ENCODE results near the gene REEP6. TPM values are rescaled to one million over a fixed set of nuclear protein-coding genes. Genes with fewer than 3 reads are reported as not detected.

Gene REEP6
- total RNA-seq = 1 to 10 TPM; 1.5 to 1.6 TPM

DNA sequence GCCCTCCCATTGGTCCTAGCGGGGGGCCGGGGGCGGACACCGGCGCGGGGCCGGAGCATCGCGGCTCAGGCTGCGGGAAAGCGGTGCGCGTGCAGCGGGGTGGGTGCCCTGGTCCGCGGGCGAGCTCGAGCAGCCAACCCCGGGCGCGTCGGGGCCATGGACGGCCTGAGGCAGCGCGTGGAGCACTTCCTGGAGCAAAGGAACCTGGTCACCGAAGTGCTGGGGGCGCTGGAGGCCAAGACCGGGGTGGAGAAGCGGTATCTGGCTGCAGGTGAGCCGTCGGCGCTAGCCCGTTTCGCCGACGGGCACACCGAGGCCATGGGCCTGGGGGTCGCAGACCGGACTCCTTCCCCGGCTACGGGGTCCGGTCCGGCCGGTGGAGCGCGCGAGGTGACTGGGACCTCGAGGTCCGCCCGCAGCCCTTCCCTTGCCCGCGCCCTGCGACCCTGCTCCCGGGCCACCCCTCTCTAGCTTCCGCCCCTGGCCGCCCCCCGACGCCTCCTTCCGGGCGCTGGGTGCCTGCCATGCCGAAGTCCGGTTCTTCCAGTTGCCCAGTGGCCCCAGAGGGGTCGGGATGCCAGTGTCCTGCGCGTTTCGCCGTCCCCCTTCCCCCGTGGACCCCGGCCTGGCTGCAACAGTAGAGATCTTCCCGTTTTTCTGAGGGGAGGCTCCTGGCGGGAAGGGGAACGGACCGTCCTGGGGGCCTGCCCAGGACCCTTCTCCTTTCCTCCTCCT is at the start of gene REEP6:
REEP6 (plus strand) TSS at position 68 of the 735 bp plus-strand sequence; CDS start at position 157, 89 bp downstream.

GRCh38 chr19:1449467-1450442 is 41.2 kb upstream of the REEP6 start, which contains the start of gene APC2:
TSS of gene APC2 (plus strand) at chr19:1450121. CDS start at chr19:1453002, 2,881 bp downstream.

GRCh38 chr19:1478934-1479707 is 11.9 kb upstream of the REEP6 start, which contains the start of gene C19orf25:
TSS of gene C19orf25 (minus strand) at chr19:1479215. CDS start at chr19:1478903, 312 bp downstream.

GRCh38 chr19:1490311-1491113 is 469 bp upstream of the REEP6 start, which contains the start of gene PCSK4:
TSS of gene PCSK4 (minus strand) at chr19:1490350. CDS start at chr19:1490346, 4 bp downstream.

GRCh38 chr19:1512671-1513498 is 21.9 kb downstream of the REEP6 start, which contains the start of gene ADAMTSL5:
TSS of gene ADAMTSL5 (minus strand) at chr19:1513019. CDS start at chr19:1510943, 2,076 bp downstream.

GRCh38 chr19:1523412-1524286 is 32.7 kb downstream of the REEP6 start, which contains the start of gene PLK5:
TSS of gene PLK5 (plus strand) at chr19:1524077. CDS start at chr19:1526997, 2,920 bp downstream.

Other genes starting within 250 kb of the REEP6 start
- gene ATP5F1D, start 249.4 kb upstream of the REEP6 start, total RNA-seq = 100 to 1,000 TPM; 156 TPM
- 10 to 100 TPM; 60.2 to 62.3 TPM for gene MIDN, start 242.6 kb upstream of the REEP6 start, total RNA-seq
- 100 to 1,000 TPM; 220 to 233 TPM for gene CIRBP, start 221.8 kb upstream of the REEP6 start, total RNA-seq
- gene FAM174C, start 215.7 kb upstream of the REEP6 start, total RNA-seq = 10 to 100 TPM; 50.5 to 51.2 TPM
- not detected for gene EFNA2, start 205.3 kb upstream of the REEP6 start, total RNA-seq
- gene NDUFS7, start 107.3 kb upstream of the REEP6 start, total RNA-seq = 10 to 100 TPM; 88.7 to 89.9 TPM
- 10 to 100 TPM; 19.1 to 20.8 TPM for gene GAMT, start 89.6 kb upstream of the REEP6 start, total RNA-seq
- 100 to 1,000 TPM; 185 to 188 TPM for gene DAZAP1, start 83.6 kb upstream of the REEP6 start, total RNA-seq
- 1,000 to 10,000 TPM; 1,627 to 1,683 TPM for gene RPS15, start 52.8 kb upstream of the REEP6 start, total RNA-seq
- gene APC2, start 41.1 kb upstream of the REEP6 start, total RNA-seq = under 1 TPM in 1 of 2 experiments, not detected in 1; 0.15 TPM
- 10 to 100 TPM; 33.2 to 35.7 TPM for gene C19orf25, start 12.0 kb upstream of the REEP6 start, total RNA-seq
- gene PCSK4, start 831 bp upstream of the REEP6 start, total RNA-seq = 1 to 10 TPM; 2.9 to 4.5 TPM
- gene ADAMTSL5, start 21.8 kb downstream of the REEP6 start, total RNA-seq = 1 to 10 TPM; 5.0 to 8.1 TPM
- not detected for gene PLK5, start 32.9 kb downstream of the REEP6 start, total RNA-seq
- 10 to 100 TPM in 1 of 2 experiments, 1 to 10 TPM in 1; 9.6 to 10.0 TPM for gene MEX3D, start 77.1 kb downstream of the REEP6 start, total RNA-seq
- 10 to 100 TPM; 74.6 to 76.7 TPM for gene MBD3, start 101.7 kb downstream of the REEP6 start, total RNA-seq
- 100 to 1,000 TPM; 151 to 175 TPM for gene UQCR11, start 114.3 kb downstream of the REEP6 start, total RNA-seq
- gene TCF3, start 161.4 kb downstream of the REEP6 start, total RNA-seq = 10 to 100 TPM; 82.3 to 89.9 TPM